Endothelial cell (in vitro differentiated cells): ENCODE measurements around the gene EIF2S1. TPM values are rescaled to one million over a fixed set of nuclear protein-coding genes. Genes with fewer than 3 reads are reported as not detected.

Source experiments
- DNase-seq: peaks from one replicate; pipeline ENCODE4 v3.0.0; 2021; ENCODE audit warnings: low spot score
- H3K27ac Mint-ChIP-seq: one replicate; pipeline ENCODE4 v1.8.0; 2021; ENCODE audit warnings: mixed read lengths, inconsistent platforms; ENCODE audit not compliant: unreplicated experiment
- H3K27me3 Mint-ChIP-seq: one replicate; pipeline ENCODE4 v1.8.0; 2021; ENCODE audit warnings: mild to moderate bottlenecking, moderate library complexity, mixed read lengths, inconsistent platforms; ENCODE audit not compliant: unreplicated experiment
- H3K36me3 Mint-ChIP-seq: one replicate; pipeline ENCODE4 v1.8.0; 2021; ENCODE audit warnings: mild to moderate bottlenecking, low read depth, mixed read lengths, inconsistent platforms; ENCODE audit not compliant: unreplicated experiment
- H3K4me1 Mint-ChIP-seq: one replicate; pipeline ENCODE4 v1.8.0; 2021; ENCODE audit warnings: mild to moderate bottlenecking, mixed read lengths, inconsistent platforms; ENCODE audit not compliant: unreplicated experiment
- H3K4me3 Mint-ChIP-seq: one replicate; pipeline ENCODE4 v1.8.0; 2021; ENCODE audit warnings: mild to moderate bottlenecking, mixed read lengths, inconsistent platforms; ENCODE audit not compliant: unreplicated experiment
- H3K9me3 Mint-ChIP-seq: one replicate; pipeline ENCODE4 v1.8.0; 2021; ENCODE audit warnings: mixed read lengths, inconsistent platforms; ENCODE audit not compliant: unreplicated experiment
- total RNA-seq: library from RNA; stranded (reverse); fragmentation: NEBNext Ultra II Directional; extraction: Animal tissue kit (Norgen Biotek cat#: 25700); gene quantifications from one replicate; pipeline ENCODE4 v1.2.1, GENCODE V29; 2021; ENCODE audit not compliant: unreplicated experiment
- TF ChIP-seq, protein P1 (sequence below): fragments of 200-600 bp; sonication (generic); IDR thresholded peaks from one replicate; pipeline ENCODE4 v1.5.0; 2021; ENCODE audit warnings: antibody characterized with exemption; ENCODE audit not compliant: unreplicated experiment

EIF2S1 gene
- total RNA-seq, 1 donor from 2014 or later, result 74.2 TPM

GRCh38 chr14:67385120-67385519, 25.0 kb downstream of the EIF2S1 start:
- peaks cover 5% of the 10 kb centered on the region for H3K4me1 Mint-ChIP-seq
- TF ChIP-seq, protein P1, sequence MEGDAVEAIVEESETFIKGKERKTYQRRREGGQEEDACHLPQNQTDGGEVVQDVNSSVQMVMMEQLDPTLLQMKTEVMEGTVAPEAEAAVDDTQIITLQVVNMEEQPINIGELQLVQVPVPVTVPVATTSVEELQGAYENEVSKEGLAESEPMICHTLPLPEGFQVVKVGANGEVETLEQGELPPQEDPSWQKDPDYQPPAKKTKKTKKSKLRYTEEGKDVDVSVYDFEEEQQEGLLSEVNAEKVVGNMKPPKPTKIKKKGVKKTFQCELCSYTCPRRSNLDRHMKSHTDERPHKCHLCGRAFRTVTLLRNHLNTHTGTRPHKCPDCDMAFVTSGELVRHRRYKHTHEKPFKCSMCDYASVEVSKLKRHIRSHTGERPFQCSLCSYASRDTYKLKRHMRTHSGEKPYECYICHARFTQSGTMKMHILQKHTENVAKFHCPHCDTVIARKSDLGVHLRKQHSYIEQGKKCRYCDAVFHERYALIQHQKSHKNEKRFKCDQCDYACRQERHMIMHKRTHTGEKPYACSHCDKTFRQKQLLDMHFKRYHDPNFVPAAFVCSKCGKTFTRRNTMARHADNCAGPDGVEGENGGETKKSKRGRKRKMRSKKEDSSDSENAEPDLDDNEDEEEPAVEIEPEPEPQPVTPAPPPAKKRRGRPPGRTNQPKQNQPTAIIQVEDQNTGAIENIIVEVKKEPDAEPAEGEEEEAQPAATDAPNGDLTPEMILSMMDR, result no peak
- H3K9me3 Mint-ChIP-seq, result no peaks in the 10 kb centered on the region
- H3K4me3 Mint-ChIP-seq, result no peak overlapping the region
- no peaks in the 10 kb centered on the region for H3K27me3 Mint-ChIP-seq
- H3K27ac Mint-ChIP-seq, result no peak overlapping the region
- peaks cover 11% of the 10 kb centered on the region for H3K36me3 Mint-ChIP-seq
- no peak for DNase-seq

GRCh38 chr14:67385618-67386017, 25.5 kb downstream of the EIF2S1 start:
- TF ChIP-seq, protein P1, result no peak
- Mint-ChIP-seq H3K27me3 (no peaks in the 10 kb centered on the region), H3K9me3 (no peaks in the 10 kb centered on the region), H3K27ac (no peak overlapping the region), H3K36me3 (peaks cover 11% of the 10 kb centered on the region), H3K4me1 (peaks cover 10% of the 10 kb centered on the region), H3K4me3 (no peak overlapping the region)
- DNase-seq, result no peak

- DNase-seq, result no peak
- Mint-ChIP-seq H3K9me3 (no peaks in the 10 kb centered on the region), H3K27me3 (no peaks in the 10 kb centered on the region), H3K27ac (no peak overlapping the region), H3K4me1 (peaks cover 12% of the 10 kb centered on the region), H3K4me3 (no peak overlapping the region), H3K36me3 (peaks cover 11% of the 10 kb centered on the region)
- TF ChIP-seq, protein P1, result no peak
These were observed 27.1 kb downstream of the EIF2S1 start for GRCh38 chr14:67387195-67387594.

- Mint-ChIP-seq H3K27me3 (peaks cover 1% of the 10 kb centered on the region), H3K4me3 (no peak overlapping the region), H3K36me3 (peaks cover 7% of the 10 kb centered on the region), H3K9me3 (no peaks in the 10 kb centered on the region), H3K4me1 (peaks cover 12% of the 10 kb centered on the region), H3K27ac (no peak overlapping the region)
- TF ChIP-seq, protein P1, result no peak
- no peak for DNase-seq
These were observed 29.1 kb downstream of the EIF2S1 start for GRCh38 chr14:67389275-67389674.

GRCh38 chr14:67389811-67390534, 29.8 kb downstream of the EIF2S1 start:
- DNase-seq, result no peak
- Mint-ChIP-seq H3K9me3 (no peaks in the 10 kb centered on the region), H3K27me3 (peaks cover 1% of the 10 kb centered on the region), H3K4me3 (no peak overlapping the region), H3K36me3 (peaks cover 7% of the 10 kb centered on the region), H3K27ac (peak overlapping the region; percentile 1), H3K4me1 (peaks cover 15% of the 10 kb centered on the region)
- TF ChIP-seq, protein P1, result no peak
